OCI-LY7 (cell line): ENCODE data around the gene OR1S1. TPM values are rescaled to one million over a fixed set of nuclear protein-coding genes. Genes with fewer than 3 reads are reported as not detected.

Experiments
- BruUV-seq: library from RNA; stranded (reverse); fragments of 400-500 nt; replicated peaks from 2 replicates; lab custom pipeline; 2021; lab: Mats Ljungman, UMichigan
- CTCF ChIA-PET: fragments of 300-600 bp; sonication (Branson Sonifier 250); formaldehyde crosslinking; loops from one replicate; lab custom pipeline; 2022; ENCODE audit warnings: antibody characterized with exemption; ENCODE audit not compliant: unreplicated experiment; lab: Charles Lee
- POLR2A ChIA-PET: fragments of 300-600 bp; sonication (Branson Sonifier 250); formaldehyde crosslinking; loops from one replicate; lab custom pipeline; 2022; ENCODE audit warnings: antibody characterized with exemption; lab: Charles Lee
- DNase-seq: peaks from one replicate; pipeline ENCODE4 v3.0.0-alpha.2; 2015; ENCODE audit warnings: low spot score
- H2AFZ ChIP-seq: fragments of 200-600 bp; sonication (generic), shearing (Covaris generic); 2 replicates; pipeline ENCODE4 v1.6.1; 2014; ENCODE audit warnings: mild to moderate bottlenecking, antibody characterized with exemption, low read length, moderate library complexity
- H3K27ac ChIP-seq: fragments of 200-600 bp; sonication (generic); 2 replicates; pipeline ENCODE4 v1.5.1; 2014; ENCODE audit warnings: mixed run types, low read depth, mild to moderate bottlenecking, moderate library complexity, low read length, inconsistent platforms; ENCODE audit not compliant: poor library complexity, severe bottlenecking
- H3K36me3 ChIP-seq: fragments of 200-600 bp; sonication (generic); 2 replicates; pipeline ENCODE4 v1.6.1; 2014; ENCODE audit warnings: mild to moderate bottlenecking, antibody characterized with exemption, low read length, moderate library complexity, mixed read lengths; ENCODE audit not compliant: insufficient read depth
- H3K4me1 ChIP-seq: fragments of 200-600 bp; sonication (generic); 2 replicates; pipeline ENCODE4 v1.5.1; 2014; ENCODE audit warnings: mild to moderate bottlenecking, low read length; ENCODE audit not compliant: insufficient read depth, poor library complexity, severe bottlenecking
- H3K4me2 ChIP-seq: fragments of 200-600 bp; sonication (generic); 2 replicates; pipeline ENCODE4 v1.6.1; 2014; ENCODE audit warnings: mild to moderate bottlenecking, low read length
- H3K4me3 ChIP-seq: fragments of 200-600 bp; sonication (generic); 2 replicates; pipeline ENCODE4 v1.5.1; 2014; ENCODE audit warnings: mild to moderate bottlenecking, low read depth, low read length; ENCODE audit not compliant: poor library complexity, severe bottlenecking
- H3K79me2 ChIP-seq: fragments of 200-600 bp; sonication (generic); 2 replicates; pipeline ENCODE4 v1.6.1; 2016; ENCODE audit warnings: low read depth, mild to moderate bottlenecking, low read length, moderate library complexity, mixed read lengths; ENCODE audit not compliant: insufficient read depth
- H3K9me2 ChIP-seq: fragments of 200-600 bp; sonication (generic); 2 replicates; pipeline ENCODE4 v1.6.1; 2016; ENCODE audit warnings: mild to moderate bottlenecking, low read length, mixed read lengths; ENCODE audit not compliant: insufficient read depth
- H3K9me3 ChIP-seq: fragments of 200-600 bp; sonication (generic); 2 replicates; pipeline ENCODE4 v1.6.1; 2014; ENCODE audit warnings: mild to moderate bottlenecking, mixed run types, low read length, mixed read lengths
- H4K20me1 ChIP-seq: fragments of 200-600 bp; sonication (generic); 2 replicates; pipeline ENCODE4 v1.6.1; 2014; ENCODE audit warnings: mild to moderate bottlenecking, antibody characterized with exemption, low read length, moderate library complexity, mixed read lengths; ENCODE audit not compliant: insufficient read depth
- CTCF ChIP-seq: fragments of 200-600 bp; sonication (generic); conservative IDR thresholded peaks from 2 replicates; pipeline ENCODE4 v1.5.1; 2014; ENCODE audit warnings: mild to moderate bottlenecking, antibody characterized with exemption, low read length, moderate library complexity, mixed read lengths
- EZH2phosphoT487 ChIP-seq: fragments of 200-600 bp; sonication (generic); IDR thresholded peaks from 2 replicates; pipeline ENCODE4 v1.6.1; 2018; ENCODE audit warnings: low read depth, borderline replicate concordance, mild to moderate bottlenecking, mixed run types, antibody characterized with exemption, low read length, moderate library complexity, mixed read lengths
- intact Hi-C: fragments of 100-400 bp; cut with micrococcal nuclease; formaldehyde crosslinking; loops from one replicate; pipeline ENCODE4 v1.10.0; 2022; ENCODE audit not compliant: unreplicated experiment
- total RNA-seq, 2 experiments: library from RNA; depleted of rRNA in 1 of 2; stranded (reverse); fragments of >200 nt in 1 of 2; shearing (Covaris generic) in 1 of 2; gene quantifications; 2 replicates each; pipeline ENCODE4 v1.2.3, GENCODE V29; 2014 to 2022

OR1S1 gene
- total RNA-seq, 2 experiments from 2014 or later: not detected

DNA sequence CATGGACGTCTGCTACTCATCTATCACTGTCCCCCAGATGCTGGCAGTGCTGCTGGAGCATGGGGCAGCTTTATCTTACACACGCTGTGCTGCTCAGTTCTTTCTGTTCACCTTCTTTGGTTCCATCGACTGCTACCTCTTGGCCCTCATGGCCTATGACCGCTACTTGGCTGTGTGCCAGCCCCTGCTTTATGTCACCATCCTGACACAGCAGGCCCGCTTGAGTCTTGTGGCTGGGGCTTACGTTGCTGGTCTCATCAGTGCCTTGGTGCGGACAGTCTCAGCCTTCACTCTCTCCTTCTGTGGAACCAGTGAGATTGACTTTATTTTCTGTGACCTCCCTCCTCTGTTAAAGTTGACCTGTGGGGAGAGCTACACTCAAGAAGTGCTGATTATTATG lies 32.9 kb upstream of the OR1S1 start:
- TF ChIP-seq CTCF: no peak
- no peak for TF ChIP-seq EZH2phosphoT487
- H3K79me2 ChIP-seq: no peaks in the 10 kb centered on the region
- H3K9me3 ChIP-seq: no peaks in the 10 kb centered on the region
- no peak overlapping the region for H3K4me3 ChIP-seq
- H3K36me3 ChIP-seq: no peaks in the 10 kb centered on the region
- H3K4me1 ChIP-seq: no peaks in the 10 kb centered on the region
- intact Hi-C loops: no loop called here
- H3K9me2 ChIP-seq: no peaks in the 10 kb centered on the region
- no peak overlapping the region for H3K27ac ChIP-seq
- POLR2A ChIA-PET: no interaction called here
- H3K4me2 ChIP-seq: no peak overlapping the region
- DNase-seq: no peak
- CTCF ChIA-PET: no interaction called here
- BruUV-seq: no TSS peak
- no peaks in the 10 kb centered on the region for H4K20me1 ChIP-seq
- no peak overlapping the region for H2AFZ ChIP-seq

- H4K20me1 ChIP-seq: no peaks in the 10 kb centered on the region
- H3K9me2 ChIP-seq: no peaks in the 10 kb centered on the region
- no peak for TF ChIP-seq EZH2phosphoT487
- TF ChIP-seq CTCF: no peak
- BruUV-seq: no TSS peak
- intact Hi-C loops: no loop called here
- H2AFZ ChIP-seq: no peak overlapping the region
- no peak overlapping the region for H3K27ac ChIP-seq
- no peak overlapping the region for H3K4me2 ChIP-seq
- H3K4me3 ChIP-seq: no peak overlapping the region
- DNase-seq: no peak
- no peaks in the 10 kb centered on the region for H3K36me3 ChIP-seq
- ChIA-PET CTCF (no interaction called here), POLR2A (no interaction called here)
- H3K9me3 ChIP-seq: no peaks in the 10 kb centered on the region
- no peaks in the 10 kb centered on the region for H3K79me2 ChIP-seq
- no peaks in the 10 kb centered on the region for H3K4me1 ChIP-seq
Observed at GRCh38 chr11:58186938-58187337, 25.6 kb upstream of the OR1S1 start.

DNA sequence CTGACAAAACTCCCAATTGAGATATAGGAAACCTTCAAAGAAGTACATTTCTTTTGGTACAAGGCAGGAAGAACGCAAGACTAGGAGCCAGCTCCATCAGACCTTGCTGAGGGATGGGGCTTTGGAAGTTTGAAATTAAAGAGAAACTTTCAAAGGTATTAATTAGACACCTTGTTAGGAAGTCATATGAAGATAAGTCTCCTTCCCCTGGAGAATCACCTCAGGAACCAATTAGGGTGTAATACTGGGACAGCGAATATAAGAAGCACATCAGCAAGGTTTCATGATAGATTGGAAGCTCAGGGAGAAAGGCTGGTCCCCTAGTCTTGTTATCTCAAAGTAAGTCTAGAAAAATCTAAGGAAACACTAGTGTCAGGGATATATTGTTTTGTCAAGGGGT lies 23.8 kb upstream of the OR1S1 start, which contains the start of gene OR9Q2:
Gene OR9Q2, plus strand, starts transcription at position 301 of the 400 bp plus-strand sequence. CDS start 1,421 bp downstream, outside the sequence.
- ChIA-PET CTCF (no interaction called here), POLR2A (no interaction called here)
- TF ChIP-seq CTCF (no peak), EZH2phosphoT487 (no peak)
- BruUV-seq: no TSS peak
- no peak within 1 kb of the TSS for H3K4me3 ChIP-seq
- no peak for DNase-seq
- H3K36me3 ChIP-seq: no peaks in the 10 kb centered on the region
- intact Hi-C loops: no loop called here
- H3K9me2 ChIP-seq: no peaks in the 10 kb centered on the region
- no peaks in the 10 kb centered on the region for H3K4me1 ChIP-seq
- no peaks in the 10 kb centered on the region for H3K79me2 ChIP-seq
- H3K27ac ChIP-seq: no peak within 1 kb of the TSS
- no peaks in the 10 kb centered on the region for H4K20me1 ChIP-seq
- no peaks in the 10 kb centered on the region for H3K9me3 ChIP-seq
- no peak within 1 kb of the TSS for H2AFZ ChIP-seq
- H3K4me2 ChIP-seq: no peak within 1 kb of the TSS
